SH-SY5Y (cell line): ENCODE measurements around the gene BANP.

Experiments used
- GATA2 ChIP-seq: IDR thresholded peaks from 2 replicates; pipeline ENCODE4 v1.6.1; 2011; ENCODE audit warnings: mild to moderate bottlenecking, low read depth, low read length
- GATA3 ChIP-seq: IDR thresholded peaks from 2 replicates; pipeline ENCODE4 v1.6.1; 2011; ENCODE audit warnings: low read depth, mild to moderate bottlenecking, low read length, moderate library complexity

DNA sequence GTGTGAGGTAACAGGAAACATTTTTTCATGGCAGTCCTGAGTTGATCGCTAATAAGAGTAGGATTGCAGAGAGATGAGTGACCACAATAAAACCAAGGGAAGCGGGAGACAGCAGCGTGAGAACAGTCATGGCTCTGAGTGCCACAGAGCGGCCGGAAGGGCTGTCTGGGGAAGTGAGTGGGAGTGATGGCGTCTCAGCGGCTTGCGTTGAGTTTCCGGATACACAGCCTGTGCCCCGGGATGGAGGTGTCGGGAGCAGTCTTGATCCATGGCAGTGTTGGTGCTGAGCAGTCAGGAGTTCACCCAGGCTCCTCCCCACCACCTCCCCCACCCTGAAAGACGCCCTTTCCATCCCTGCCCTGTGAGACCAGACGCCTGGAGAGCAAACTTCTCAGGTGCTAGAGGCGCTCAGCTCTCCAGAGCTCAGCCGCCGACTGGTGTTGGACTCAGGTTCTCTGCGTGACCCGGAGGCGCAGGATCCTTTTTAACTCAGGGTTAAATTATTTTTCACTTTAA lies 59.8 kb downstream of the BANP start:
- TF ChIP-seq GATA2 = no peak
- no peak for TF ChIP-seq GATA3
